DOHH2 (cell line): Measurements from ENCODE around the gene PID1.

Experiments
- H3F3A ChIP-seq: fragments of 200-600 bp; sonication (generic), shearing (Covaris generic); 2 replicates; pipeline ENCODE4 v1.6.0; 2016; ENCODE audit warnings: antibody characterized with exemption, mild to moderate bottlenecking; ENCODE audit not compliant: control insufficient read depth, insufficient read depth
- H3K27ac ChIP-seq: fragments of 200-600 bp; sonication (generic); 2 replicates; pipeline ENCODE4 v1.5.1; 2014; ENCODE audit warnings: low read depth, mild to moderate bottlenecking, low read length, moderate library complexity
- H3K27me3 ChIP-seq: fragments of 200-600 bp; sonication (generic); 2 replicates; pipeline ENCODE4 v1.6.1; 2014; ENCODE audit warnings: mild to moderate bottlenecking, low read length, mixed read lengths; ENCODE audit not compliant: control insufficient read depth
- H3K36me3 ChIP-seq: fragments of 200-600 bp; sonication (generic); 2 replicates; pipeline ENCODE4 v1.6.1; 2014; ENCODE audit warnings: mild to moderate bottlenecking, low read length, moderate library complexity, mixed read lengths; ENCODE audit not compliant: control insufficient read depth
- H3K4me1 ChIP-seq: fragments of 200-600 bp; sonication (generic); 2 replicates; pipeline ENCODE4 v1.6.1; 2014; ENCODE audit warnings: mild to moderate bottlenecking, low read length, mixed read lengths; ENCODE audit not compliant: control insufficient read depth
- H3K4me2 ChIP-seq: fragments of 200-600 bp; sonication (generic); 2 replicates; pipeline ENCODE4 v1.6.0; 2014; ENCODE audit warnings: mild to moderate bottlenecking, low read length, moderate library complexity
- H3K4me3 ChIP-seq: fragments of 200-600 bp; sonication (generic); 2 replicates; pipeline ENCODE4 v1.5.1; 2014; ENCODE audit warnings: mild to moderate bottlenecking, low read length, mixed read lengths
- H3K79me2 ChIP-seq: fragments of 200-600 bp; sonication (generic); 2 replicates; pipeline ENCODE4 v1.6.1; 2014; ENCODE audit warnings: mild to moderate bottlenecking, low read length, mixed read lengths; ENCODE audit not compliant: control insufficient read depth
- H3K9me2 ChIP-seq: fragments of 200-600 bp; sonication (generic); replicated peaks from 2 replicates; pipeline ENCODE4 v1.6.1; 2014; ENCODE audit warnings: mild to moderate bottlenecking, low read length, mixed read lengths; ENCODE audit not compliant: control insufficient read depth
- H3K9me3 ChIP-seq: fragments of 200-600 bp; sonication (generic); 2 replicates; pipeline ENCODE4 v1.6.1; 2014; ENCODE audit warnings: antibody characterized with exemption, low read length, mixed read lengths; ENCODE audit not compliant: control insufficient read depth, insufficient read depth
- H4K20me1 ChIP-seq: fragments of 200-600 bp; sonication (generic); 2 replicates; pipeline ENCODE4 v1.6.0; 2014; ENCODE audit warnings: low read depth, mild to moderate bottlenecking, antibody characterized with exemption, low read length, moderate library complexity; ENCODE audit not compliant: control insufficient read depth, insufficient read depth
- EZH2phosphoT487 ChIP-seq: fragments of 200-600 bp; sonication (generic); IDR thresholded peaks from 2 replicates; pipeline ENCODE4 v1.6.1; 2017; ENCODE audit warnings: borderline replicate concordance, mild to moderate bottlenecking, antibody characterized with exemption, low read length, moderate library complexity, mixed read lengths
- TF ChIP-seq, protein P1 (sequence below): fragments of 200-600 bp; sonication (generic); IDR thresholded peaks from one replicate; pipeline ENCODE4 v1.5.1; 2014; ENCODE audit warnings: antibody characterized with exemption, mild to moderate bottlenecking, low read depth, low read length; ENCODE audit not compliant: poor library complexity, severe bottlenecking

The PID1 gene

DNA sequence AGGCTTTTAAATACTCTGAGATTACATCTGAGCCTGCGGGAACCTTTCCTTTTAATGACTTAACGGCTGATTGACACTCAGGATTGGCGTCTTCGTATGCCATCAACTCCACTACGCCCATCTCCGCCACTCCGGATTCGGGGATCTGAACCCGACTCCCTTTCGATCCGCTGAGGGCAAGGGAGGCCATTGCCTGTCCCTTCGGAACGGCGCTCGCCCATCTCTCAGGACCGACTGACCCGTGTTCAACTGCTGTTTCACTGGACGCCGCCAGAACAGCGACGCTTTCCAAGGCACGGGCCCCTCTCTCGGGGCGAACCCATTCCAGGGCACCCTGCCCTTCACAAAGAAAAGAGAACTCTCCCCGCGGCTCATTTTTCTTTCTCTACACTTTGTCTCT lies 90.4 kb downstream of the PID1 start:
- Histone ChIP-seq H3K9me3 (peaks cover 3% of the 10 kb centered on the region), H3K4me1 (no peaks in the 10 kb centered on the region), H4K20me1 (no peaks in the 10 kb centered on the region), H3K9me2 (no peaks in the 10 kb centered on the region), H3K36me3 (no peaks in the 10 kb centered on the region), H3K79me2 (no peaks in the 10 kb centered on the region), H3K27ac (no peak overlapping the region), H3K4me3 (no peak overlapping the region), H3F3A (no peaks in the 10 kb centered on the region), H3K27me3 (no peaks in the 10 kb centered on the region), H3K4me2 (no peak overlapping the region)
- TF ChIP-seq, protein P1, sequence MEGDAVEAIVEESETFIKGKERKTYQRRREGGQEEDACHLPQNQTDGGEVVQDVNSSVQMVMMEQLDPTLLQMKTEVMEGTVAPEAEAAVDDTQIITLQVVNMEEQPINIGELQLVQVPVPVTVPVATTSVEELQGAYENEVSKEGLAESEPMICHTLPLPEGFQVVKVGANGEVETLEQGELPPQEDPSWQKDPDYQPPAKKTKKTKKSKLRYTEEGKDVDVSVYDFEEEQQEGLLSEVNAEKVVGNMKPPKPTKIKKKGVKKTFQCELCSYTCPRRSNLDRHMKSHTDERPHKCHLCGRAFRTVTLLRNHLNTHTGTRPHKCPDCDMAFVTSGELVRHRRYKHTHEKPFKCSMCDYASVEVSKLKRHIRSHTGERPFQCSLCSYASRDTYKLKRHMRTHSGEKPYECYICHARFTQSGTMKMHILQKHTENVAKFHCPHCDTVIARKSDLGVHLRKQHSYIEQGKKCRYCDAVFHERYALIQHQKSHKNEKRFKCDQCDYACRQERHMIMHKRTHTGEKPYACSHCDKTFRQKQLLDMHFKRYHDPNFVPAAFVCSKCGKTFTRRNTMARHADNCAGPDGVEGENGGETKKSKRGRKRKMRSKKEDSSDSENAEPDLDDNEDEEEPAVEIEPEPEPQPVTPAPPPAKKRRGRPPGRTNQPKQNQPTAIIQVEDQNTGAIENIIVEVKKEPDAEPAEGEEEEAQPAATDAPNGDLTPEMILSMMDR: no peak
- TF ChIP-seq EZH2phosphoT487: no peak

DNA sequence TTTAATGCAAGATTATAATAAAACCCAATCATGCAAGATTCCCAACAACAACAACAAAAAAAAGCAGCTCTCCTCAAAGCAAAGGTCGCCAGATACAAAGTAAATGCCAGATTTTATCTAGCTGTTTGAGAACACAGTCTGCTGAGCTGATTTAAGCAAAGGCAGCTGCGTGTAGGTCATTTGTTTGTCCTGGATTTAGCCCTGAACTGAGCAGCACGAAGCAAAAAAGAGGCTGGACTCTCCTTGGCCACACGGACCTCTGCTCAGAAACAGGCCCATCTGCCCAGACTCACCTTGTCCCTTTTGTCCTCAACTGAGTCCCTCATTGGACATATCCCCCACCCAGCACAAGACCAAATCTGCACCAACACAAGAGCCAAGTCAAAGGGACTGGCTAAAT lies 91.5 kb downstream of the PID1 start:
- H3K4me2 ChIP-seq: no peak overlapping the region
- no peaks in the 10 kb centered on the region for H3K27me3 ChIP-seq
- TF ChIP-seq, protein P1: no peak
- TF ChIP-seq EZH2phosphoT487: no peak
- H3K27ac ChIP-seq: no peak overlapping the region
- H3F3A ChIP-seq: no peaks in the 10 kb centered on the region
- H4K20me1 ChIP-seq: no peaks in the 10 kb centered on the region
- H3K36me3 ChIP-seq: no peaks in the 10 kb centered on the region
- no peaks in the 10 kb centered on the region for H3K79me2 ChIP-seq
- H3K4me1 ChIP-seq: no peaks in the 10 kb centered on the region
- H3K9me2 ChIP-seq: no peaks in the 10 kb centered on the region
- no peaks in the 10 kb centered on the region; the same call in 1 of the 2 replicates for H3K9me3 ChIP-seq
- no peak overlapping the region for H3K4me3 ChIP-seq

DNA sequence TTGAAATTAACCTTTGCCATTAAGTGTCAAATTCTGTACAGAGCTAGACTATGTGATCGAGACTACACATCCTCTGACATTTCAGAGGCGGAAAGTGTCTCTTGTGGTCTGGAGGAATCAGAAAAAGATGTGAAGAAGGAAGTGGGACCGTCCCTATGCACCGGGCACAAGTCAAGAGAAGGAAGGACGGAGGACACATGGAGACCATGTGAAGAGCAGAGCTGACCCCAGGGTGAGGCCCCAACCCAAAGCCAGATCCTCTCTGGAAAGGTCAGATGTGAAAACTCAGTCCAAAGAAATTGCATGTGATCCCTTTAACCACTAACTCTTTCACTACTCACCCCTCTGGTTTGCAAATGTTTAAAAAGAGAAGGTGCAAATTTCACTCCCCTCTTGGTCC lies 92.4 kb downstream of the PID1 start:
- Histone ChIP-seq H3K79me2 (no peaks in the 10 kb centered on the region), H3K4me1 (no peaks in the 10 kb centered on the region), H3F3A (no peaks in the 10 kb centered on the region), H3K27ac (no peak overlapping the region), H3K9me2 (no peaks in the 10 kb centered on the region), H3K4me2 (no peak overlapping the region), H3K27me3 (no peaks in the 10 kb centered on the region), H3K4me3 (no peak overlapping the region), H3K36me3 (no peaks in the 10 kb centered on the region), H3K9me3 (no peaks in the 10 kb centered on the region; the same call in 1 of the 2 replicates), H4K20me1 (no peaks in the 10 kb centered on the region)
- TF ChIP-seq EZH2phosphoT487: no peak
- TF ChIP-seq, protein P1: no peak
